HG03442 (cell line): ENCODE measurements around the gene TTC17.
"Not testable (repeated sequence)": the region's sequence is repeated elsewhere in the genome, so short reads cannot be mapped to it uniquely, and the experiment has no call there.

Experiments used
- ATAC-seq: cut with Tn5 transposase; IDR thresholded peaks from one replicate; pipeline ENCODE4 v1.9.1; 2021; ENCODE audit warnings: mild to moderate bottlenecking, moderate library complexity; ENCODE audit not compliant: unreplicated experiment

Gene TTC17

GRCh38 chr11:43384393-43384792 lies 25.7 kb downstream of the TTC17 start:
- ATAC-seq: no peak

GRCh38 chr11:43392713-43393112 lies 34.0 kb downstream of the TTC17 start:
- no peak for ATAC-seq

- no peak for ATAC-seq
Measured at GRCh38 chr11:43393765-43394355, 35.1 kb downstream of the TTC17 start.

GRCh38 chr11:43396617-43397016 lies 37.9 kb downstream of the TTC17 start:
- ATAC-seq: no peak

- no peak for ATAC-seq
Measured at GRCh38 chr11:43397251-43397650, 38.5 kb downstream of the TTC17 start.

GRCh38 chr11:43399983-43400630 lies 41.4 kb downstream of the TTC17 start:
- ATAC-seq: no peak

- ATAC-seq: no peak
Measured at GRCh38 chr11:43401252-43401651, 42.5 kb downstream of the TTC17 start.

GRCh38 chr11:43401811-43402210 lies 43.1 kb downstream of the TTC17 start:
- not testable (repeated sequence) for ATAC-seq

GRCh38 chr11:43403357-43404231 lies 44.9 kb downstream of the TTC17 start:
- no peak for ATAC-seq

- ATAC-seq: no peak
Measured at GRCh38 chr11:43404406-43404805, 45.7 kb downstream of the TTC17 start.

GRCh38 chr11:43404836-43405479 lies 46.2 kb downstream of the TTC17 start:
- ATAC-seq: no peak

- no peak for ATAC-seq
Measured at GRCh38 chr11:43408277-43408676, 49.6 kb downstream of the TTC17 start.

GRCh38 chr11:43410394-43410793 lies 51.7 kb downstream of the TTC17 start:
- ATAC-seq: no peak

GRCh38 chr11:43418197-43418596 lies 59.5 kb downstream of the TTC17 start:
- ATAC-seq: no peak

GRCh38 chr11:43419460-43419859 lies 60.7 kb downstream of the TTC17 start:
- no peak for ATAC-seq

- no peak for ATAC-seq
Measured at GRCh38 chr11:43427971-43428370, 69.3 kb downstream of the TTC17 start.

GRCh38 chr11:43430916-43431315 lies 72.2 kb downstream of the TTC17 start:
- not testable (repeated sequence) for ATAC-seq

GRCh38 chr11:43434893-43435292 lies 76.2 kb downstream of the TTC17 start:
- no peak for ATAC-seq

GRCh38 chr11:43440486-43440885 lies 81.8 kb downstream of the TTC17 start:
- ATAC-seq: no peak

- ATAC-seq: no peak
Measured at GRCh38 chr11:43443811-43444210, 85.1 kb downstream of the TTC17 start.

- ATAC-seq: no peak
Measured at GRCh38 chr11:43447151-43447550, 88.4 kb downstream of the TTC17 start.
